Neural cell (in vitro differentiated cells): Measurements from ENCODE around the gene CD72.

ENCODE experiments used
- CTCF ChIP-seq: fragments of 450-650 bp; IDR thresholded peaks from 2 replicates; pipeline ENCODE4 v1.5.1; 2014; ENCODE audit warnings: antibody characterized with exemption, mild to moderate bottlenecking, moderate library complexity; ENCODE audit not compliant: poor library complexity, severe bottlenecking
- EP300 ChIP-seq: fragments of 450-650 bp; conservative IDR thresholded peaks from 2 replicates; pipeline ENCODE4 v1.6.1; 2014; ENCODE audit warnings: antibody characterized with exemption, mild to moderate bottlenecking, moderate library complexity; ENCODE audit not compliant: poor library complexity, severe bottlenecking
- MXI1 ChIP-seq: fragments of 450-650 bp; conservative IDR thresholded peaks from 2 replicates; pipeline ENCODE4 v1.6.1; 2014; ENCODE audit warnings: antibody characterized with exemption, mild to moderate bottlenecking; ENCODE audit not compliant: poor library complexity, severe bottlenecking
- POLR2AphosphoS5 ChIP-seq: IDR thresholded peaks from 2 replicates; pipeline ENCODE4 v1.6.1; 2012
- RAD21 ChIP-seq: fragments of 450-650 bp; conservative IDR thresholded peaks from 2 replicates; pipeline ENCODE4 v1.6.1; 2014; ENCODE audit warnings: antibody characterized with exemption, mild to moderate bottlenecking, moderate library complexity

DNA sequence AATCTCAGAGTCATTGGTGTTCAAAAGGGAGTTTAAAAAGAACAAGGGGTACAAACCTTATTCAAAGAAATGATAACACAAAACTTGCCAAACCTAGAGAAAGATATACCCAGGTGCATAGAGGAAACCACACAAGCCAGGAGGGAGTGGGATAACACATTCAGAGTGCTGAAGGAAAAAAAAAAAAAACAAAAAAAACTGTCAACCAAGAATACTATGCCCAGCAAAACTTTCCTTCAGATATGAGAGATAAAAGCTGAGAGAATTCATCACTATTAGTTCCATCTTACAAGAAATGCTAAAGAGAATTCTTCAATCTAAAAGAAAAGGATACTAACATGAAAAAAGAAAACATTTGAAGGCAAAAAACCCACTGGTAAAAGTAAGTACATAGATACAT lies 24.6 kb downstream of the CD72 start:
- TF ChIP-seq CTCF (no peak), POLR2AphosphoS5 (no peak), MXI1 (no peak), EP300 (no peak), RAD21 (no peak)
